Measurements from ENCODE around the gene ATP13A3. TPM values are rescaled to one million over a fixed set of nuclear protein-coding genes. Genes with fewer than 3 reads are reported as not detected.

Gene ATP13A3
- total RNA-seq, 1 donor from 2014 or later = 88.6 TPM

- DNase-seq (ENCODE audit: low read depth in 2 of 2) = no peak
Observed at GRCh38 chr3:194443901-194444300, 42.9 kb downstream of the ATP13A3 start.

- DNase-seq (ENCODE audit: low read depth in 2 of 2) = no peak
Observed at GRCh38 chr3:194440756-194441155, 46.0 kb downstream of the ATP13A3 start.

GRCh38 chr3:194439881-194440550 lies 46.8 kb downstream of the ATP13A3 start:
- DNase-seq (ENCODE audit: low read depth in 2 of 2) = no peak

- no peak for DNase-seq (ENCODE audit: low read depth in 2 of 2)
Observed at GRCh38 chr3:194434503-194434902, 52.3 kb downstream of the ATP13A3 start.

- DNase-seq (ENCODE audit: low read depth in 2 of 2) = peak in 1 of 2 donors; percentile 25
Observed at GRCh38 chr3:194431554-194431953, 55.2 kb downstream of the ATP13A3 start.

- peak in 1 of 2 donors; percentile 31 for DNase-seq (ENCODE audit: low read depth in 2 of 2)
Observed at GRCh38 chr3:194425399-194425798, 61.4 kb downstream of the ATP13A3 start.

GRCh38 chr3:194424953-194425352 lies 61.8 kb downstream of the ATP13A3 start:
- DNase-seq (ENCODE audit: low read depth in 2 of 2) = no peak

GRCh38 chr3:194424373-194424772 lies 62.4 kb downstream of the ATP13A3 start:
- DNase-seq (ENCODE audit: low read depth in 2 of 2) = no peak

GRCh38 chr3:194423317-194423716 lies 63.5 kb downstream of the ATP13A3 start:
- DNase-seq (ENCODE audit: low read depth in 2 of 2) = no peak

GRCh38 chr3:194422188-194422587 lies 64.6 kb downstream of the ATP13A3 start:
- DNase-seq (ENCODE audit: low read depth in 2 of 2) = peak in 1 of 2 donors; percentile 54

GRCh38 chr3:194418671-194419070 lies 68.1 kb downstream of the ATP13A3 start:
- DNase-seq (ENCODE audit: low read depth in 2 of 2) = no peak

- DNase-seq (ENCODE audit: low read depth in 2 of 2) = peak; percentile 47 to 78
Observed at GRCh38 chr3:194407423-194407822, 79.4 kb downstream of the ATP13A3 start.

- no peak for DNase-seq (ENCODE audit: low read depth in 2 of 2)
Observed at GRCh38 chr3:194405766-194406165, 81.0 kb downstream of the ATP13A3 start.

- peak; percentile 67 to 72 for DNase-seq (ENCODE audit: low read depth in 2 of 2)
Observed at GRCh38 chr3:194404365-194405140, 82.2 kb downstream of the ATP13A3 start.

GRCh38 chr3:194401868-194402329 lies 84.9 kb downstream of the ATP13A3 start:
- no peak for DNase-seq (ENCODE audit: low read depth in 2 of 2)

- DNase-seq (ENCODE audit: low read depth in 2 of 2) = no peak
Observed at GRCh38 chr3:194401346-194401745, 85.5 kb downstream of the ATP13A3 start.

- DNase-seq (ENCODE audit: low read depth in 2 of 2) = no peak
Observed at GRCh38 chr3:194399874-194400411, 86.9 kb downstream of the ATP13A3 start.

GRCh38 chr3:194399166-194399565 lies 87.6 kb downstream of the ATP13A3 start, which contains the start of gene GP5:
Gene GP5, minus strand, starts transcription at chr3:194399266. Its CDS starts 984 bp downstream, at chr3:194398282.
- DNase-seq (ENCODE audit: low read depth in 2 of 2) = no peak

- DNase-seq (ENCODE audit: low read depth in 2 of 2) = peak in 1 of 2 donors; percentile 52
Observed at GRCh38 chr3:194397757-194398312, 89.0 kb downstream of the ATP13A3 start.

- no peak for DNase-seq (ENCODE audit: low read depth in 2 of 2)
Observed at GRCh38 chr3:194396859-194397756, 89.7 kb downstream of the ATP13A3 start.

- DNase-seq (ENCODE audit: low read depth in 2 of 2) = no peak
Observed at GRCh38 chr3:194396539-194396858, 90.3 kb downstream of the ATP13A3 start.

Data from dermis microvascular lymphatic vessel endothelial cell (primary cell).